IPS DF 6.9 (cell line): Measurements from ENCODE around the gene CUTA.

Experiments used
- DNase-seq: peaks from one replicate; pipeline ENCODE4 v3.0.0-alpha.2; 2013; ENCODE audit warnings: low read depth, low spot score
- H3K27ac ChIP-seq: one replicate; pipeline ENCODE4 v1.5.1; 2013; ENCODE audit warnings: low read length, control low read depth
- H3K27me3 ChIP-seq: 2 replicates; pipeline ENCODE4 v1.6.1; 2013; ENCODE audit warnings: mild to moderate bottlenecking, low read length; ENCODE audit not compliant: control insufficient read depth, insufficient read depth
- H3K36me3 ChIP-seq: 2 replicates; pipeline ENCODE4 v1.6.1; 2013; ENCODE audit warnings: low read length; ENCODE audit not compliant: control insufficient read depth, insufficient read depth
- H3K4me1 ChIP-seq: 2 replicates; pipeline ENCODE4 v1.6.1; 2013; ENCODE audit warnings: low read length; ENCODE audit not compliant: control insufficient read depth, insufficient read depth
- H3K4me3 ChIP-seq: 2 replicates; pipeline ENCODE4 v1.5.1; 2013; ENCODE audit warnings: mild to moderate bottlenecking, low read length
- H3K9me3 ChIP-seq: 2 replicates; pipeline ENCODE4 v1.6.1; 2013; ENCODE audit warnings: low read length, inconsistent platforms; ENCODE audit not compliant: control insufficient read depth, insufficient read depth
- WGBS: extraction: QIAGEN DNeasy Blood & Tissue Kit; methylation state at CpG from one replicate; pipeline ENCODE4 v1.1.7; 2013; ENCODE audit warnings: mixed read lengths, missing lambda C conversion rate; ENCODE audit not compliant: insufficient read length, insufficient coverage; 5-methylcytosine and 5-hydroxymethylcytosine counted together

Gene CUTA

GRCh38 chr6:33452496-33452895, 34.6 kb upstream of the CUTA start:
- Histone ChIP-seq H3K9me3 (no peaks in the 10 kb centered on the region), H3K27ac (no peak overlapping the region), H3K4me3 (no peak overlapping the region), H3K27me3 (no peaks in the 10 kb centered on the region), H3K36me3 (peaks cover 26% of the 10 kb centered on the region), H3K4me1 (no peaks in the 10 kb centered on the region)
- DNase-seq = no peak
- no CpG with 5 or more reads among the region's 4 CpGs for WGBS

- no peak overlapping the region for H3K4me3 ChIP-seq
- no peaks in the 10 kb centered on the region for H3K27me3 ChIP-seq
- H3K36me3 ChIP-seq = peaks cover 34% of the 10 kb centered on the region
- H3K9me3 ChIP-seq = no peaks in the 10 kb centered on the region
- WGBS = no CpG with 5 or more reads among the region's 15 CpGs
- no peak overlapping the region for H3K27ac ChIP-seq
- DNase-seq = no peak
- no peaks in the 10 kb centered on the region for H3K4me1 ChIP-seq
Measured at GRCh38 chr6:33451606-33452005, 33.7 kb upstream of the CUTA start.

- no peak overlapping the region for H3K27ac ChIP-seq
- no peaks in the 10 kb centered on the region for H3K9me3 ChIP-seq
- H3K36me3 ChIP-seq = peaks cover 38% of the 10 kb centered on the region
- no peaks in the 10 kb centered on the region for H3K4me1 ChIP-seq
- no peak for DNase-seq
- no peak overlapping the region for H3K4me3 ChIP-seq
- H3K27me3 ChIP-seq = no peaks in the 10 kb centered on the region
- no CpG with 5 or more reads among the region's 3 CpGs for WGBS
Measured at GRCh38 chr6:33450434-33450833, 32.5 kb upstream of the CUTA start.

- no peaks in the 10 kb centered on the region for H3K4me1 ChIP-seq
- H3K27ac ChIP-seq = no peak overlapping the region
- no CpG with 5 or more reads among the region's 10 CpGs for WGBS
- no peaks in the 10 kb centered on the region for H3K9me3 ChIP-seq
- no peak for DNase-seq
- no peaks in the 10 kb centered on the region for H3K27me3 ChIP-seq
- peaks cover 68% of the 10 kb centered on the region for H3K36me3 ChIP-seq
- no peak overlapping the region for H3K4me3 ChIP-seq
Measured at GRCh38 chr6:33446356-33446755, 28.4 kb upstream of the CUTA start.

- WGBS = no CpG with 5 or more reads among the region's 3 CpGs
- Histone ChIP-seq H3K4me3 (no peak overlapping the region), H3K4me1 (no peaks in the 10 kb centered on the region), H3K27ac (no peak overlapping the region), H3K27me3 (no peaks in the 10 kb centered on the region), H3K36me3 (peaks cover 79% of the 10 kb centered on the region), H3K9me3 (no peaks in the 10 kb centered on the region)
- no peak for DNase-seq
Measured at GRCh38 chr6:33445119-33445603, 27.3 kb upstream of the CUTA start.

GRCh38 chr6:33443619-33444504, 26.0 kb upstream of the CUTA start:
- Histone ChIP-seq H3K4me1 (no peaks in the 10 kb centered on the region), H3K36me3 (peaks cover 75% of the 10 kb centered on the region), H3K4me3 (no peak overlapping the region), H3K9me3 (no peaks in the 10 kb centered on the region), H3K27ac (no peak overlapping the region), H3K27me3 (no peaks in the 10 kb centered on the region)
- no CpG with 5 or more reads among the region's 18 CpGs for WGBS
- no peak for DNase-seq

GRCh38 chr6:33443025-33443424, 25.1 kb upstream of the CUTA start:
- peaks cover 75% of the 10 kb centered on the region for H3K36me3 ChIP-seq
- WGBS = no CpG with 5 or more reads among the region's 17 CpGs

GRCh38 chr6:33442283-33442682, 24.4 kb upstream of the CUTA start:
- peaks cover 74% of the 10 kb centered on the region for H3K36me3 ChIP-seq
- no peak overlapping the region for H3K27ac ChIP-seq
- no peak for DNase-seq
- H3K9me3 ChIP-seq = no peaks in the 10 kb centered on the region
- H3K4me3 ChIP-seq = no peak overlapping the region
- no peaks in the 10 kb centered on the region for H3K4me1 ChIP-seq
- H3K27me3 ChIP-seq = no peaks in the 10 kb centered on the region
- no CpG with 5 or more reads among the region's 8 CpGs for WGBS

More at GRCh38 chr6:33443025-33443424, 25.1 kb upstream of the CUTA start:
- DNase-seq = no peak
- Histone ChIP-seq H3K9me3 (no peaks in the 10 kb centered on the region), H3K4me3 (no peak overlapping the region), H3K27ac (no peak overlapping the region), H3K27me3 (no peaks in the 10 kb centered on the region), H3K4me1 (no peaks in the 10 kb centered on the region)

- no peak overlapping the region for H3K4me3 ChIP-seq
- H3K9me3 ChIP-seq = no peaks in the 10 kb centered on the region
- no peaks in the 10 kb centered on the region for H3K27me3 ChIP-seq
- H3K36me3 ChIP-seq = peaks cover 68% of the 10 kb centered on the region
- no peaks in the 10 kb centered on the region for H3K4me1 ChIP-seq
- DNase-seq = no peak
- H3K27ac ChIP-seq = no peak overlapping the region
- WGBS = no CpG with 5 or more reads among the region's 9 CpGs
Measured at GRCh38 chr6:33441457-33441856, 23.6 kb upstream of the CUTA start.

GRCh38 chr6:33440649-33441309, 22.9 kb upstream of the CUTA start:
- peaks cover 65% of the 10 kb centered on the region for H3K36me3 ChIP-seq
- no peak for DNase-seq
- WGBS = no CpG with 5 or more reads among the region's 19 CpGs
- no peak overlapping the region for H3K27ac ChIP-seq
- no peaks in the 10 kb centered on the region for H3K4me1 ChIP-seq
- no peaks in the 10 kb centered on the region for H3K9me3 ChIP-seq
- H3K27me3 ChIP-seq = no peaks in the 10 kb centered on the region
- H3K4me3 ChIP-seq = no peak overlapping the region
